ENCODE measurements around the gene WNK2.

The WNK2 gene

GRCh38 chr9:93258419-93258817 is 74.5 kb downstream of the WNK2 start:
- DNase-seq: no peak

GRCh38 chr9:93258818-93259489 is 75.0 kb downstream of the WNK2 start:
- DNase-seq: no peak

GRCh38 chr9:93259490-93260262 is 75.7 kb downstream of the WNK2 start:
- no peak for DNase-seq

- DNase-seq: no peak
Observed at GRCh38 chr9:93260263-93261066, 76.5 kb downstream of the WNK2 start.

GRCh38 chr9:93261281-93261680 is 77.3 kb downstream of the WNK2 start:
- no peak for DNase-seq

GRCh38 chr9:93261735-93262523 is 78.0 kb downstream of the WNK2 start:
- no peak for DNase-seq

- no peak for DNase-seq
Observed at GRCh38 chr9:93262537-93263310, 78.8 kb downstream of the WNK2 start.

- no peak for DNase-seq
Observed at GRCh38 chr9:93263334-93264229, 79.6 kb downstream of the WNK2 start.

GRCh38 chr9:93264338-93265125 is 80.6 kb downstream of the WNK2 start:
- no peak for DNase-seq

- DNase-seq: no peak
Observed at GRCh38 chr9:93265301-93265971, 81.5 kb downstream of the WNK2 start.

GRCh38 chr9:93265972-93266371 is 82.0 kb downstream of the WNK2 start:
- DNase-seq: no peak

- no peak for DNase-seq
Observed at GRCh38 chr9:93266521-93267001, 82.6 kb downstream of the WNK2 start.

- no peak for DNase-seq
Observed at GRCh38 chr9:93267091-93267541, 83.2 kb downstream of the WNK2 start.

- DNase-seq: no peak
Observed at GRCh38 chr9:93267681-93268505, 84.0 kb downstream of the WNK2 start.

GRCh38 chr9:93268551-93269314 is 84.8 kb downstream of the WNK2 start:
- DNase-seq: no peak

GRCh38 chr9:93270976-93271375 is 87.0 kb downstream of the WNK2 start:
- DNase-seq: no peak

GRCh38 chr9:93276973-93277372 is 93.0 kb downstream of the WNK2 start:
- DNase-seq: no peak

- DNase-seq: no peak
Observed at GRCh38 chr9:93278144-93278543, 94.2 kb downstream of the WNK2 start.
